ENCODE measurements around the gene TGFB2. TPM values are rescaled to one million over a fixed set of nuclear protein-coding genes. Genes with fewer than 3 reads are reported as not detected.

Gene TGFB2
- total and polyA plus RNA-seq, 2 experiments from 2014 or later = 0.31 to 1.4 TPM

GRCh38 chr1:218357211-218357892, 12.2 kb downstream of the TGFB2 start (continued):
- no peak for TF ChIP-seq JUNB (IDR thresholded peaks at IDR 0.05; ENCODE audit: unreplicated experiment)

DNA sequence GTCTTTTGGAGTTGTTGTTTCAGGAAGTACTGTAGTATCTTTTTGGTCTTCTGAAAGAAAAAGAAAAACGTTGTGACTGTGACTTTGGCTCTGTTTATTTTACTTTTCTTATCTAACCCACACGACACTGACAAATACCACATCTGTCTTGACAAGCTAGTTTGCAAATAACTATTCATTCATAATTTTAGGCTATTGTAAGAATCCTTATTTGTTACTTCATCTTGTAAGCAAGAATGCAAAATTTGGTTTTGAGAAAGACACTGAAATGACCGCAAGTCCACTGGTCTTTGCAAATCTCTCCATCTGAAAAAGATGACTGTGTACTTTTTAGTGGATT, 12.7 kb downstream of the TGFB2 start:
- H3K4me1 ChIP-seq (ENCODE audit: insufficient read depth) = peaks cover 12% of the 10 kb centered on the region
- H3K27ac Mint-ChIP-seq = no peak overlapping the region
- no peaks in the 10 kb centered on the region for H3K9me3 Mint-ChIP-seq
- no peaks in the 10 kb centered on the region; the same call in 1 of the 2 replicates for H3K9me2 ChIP-seq (ENCODE audit: insufficient read depth)
- no peak overlapping the region for H3K27ac ChIP-seq (ENCODE audit: low read depth)
- no peak overlapping the region for H3K4me2 ChIP-seq
- DNase-seq (ENCODE audit: low spot score) (no peak), ATAC-seq (no peak)
- peaks cover 7% of the 10 kb centered on the region for H3K4me1 Mint-ChIP-seq
- H3K36me3 Mint-ChIP-seq (ENCODE audit: low read depth) = no peaks in the 10 kb centered on the region
- no peaks in the 10 kb centered on the region for H3F3A ChIP-seq (replicated peaks; ENCODE audit: low read depth)
- no peak overlapping the region for H3K4me3 Mint-ChIP-seq
- no peaks in the 10 kb centered on the region for H3K27me3 ChIP-seq (ENCODE audit: insufficient read depth)
- H2AFZ ChIP-seq = no peak overlapping the region
- H4K20me1 ChIP-seq (replicated peaks; ENCODE audit: insufficient read depth) = no peaks in the 10 kb centered on the region
- H3K4me3 ChIP-seq = no peak overlapping the region
- no peaks in the 10 kb centered on the region for H3K36me3 ChIP-seq (ENCODE audit: insufficient read depth)
- H3K79me2 ChIP-seq (replicated peaks; ENCODE audit: insufficient read depth) = no peaks in the 10 kb centered on the region
- no peaks in the 10 kb centered on the region for H3K27me3 Mint-ChIP-seq (ENCODE audit: insufficient read depth, low read depth, poor library complexity)
- TF ChIP-seq ZNF331 (CRISPR knock-in tag; IDR thresholded peaks at IDR 0.05; ENCODE audit: low read depth) (no peak), CREB1 (CRISPR knock-in tag; IDR thresholded peaks at IDR 0.05; ENCODE audit: low read depth) (no peak)

- H3K4me3 ChIP-seq = no peak overlapping the region
- no peak overlapping the region for H3K27ac Mint-ChIP-seq
- no peaks in the 10 kb centered on the region for H3K27me3 ChIP-seq (ENCODE audit: insufficient read depth)
- peak; percentile 47 for DNase-seq (ENCODE audit: low spot score)
- peak; percentile 73 for ATAC-seq
- TF ChIP-seq EZH2 (IDR thresholded peaks at IDR 0.05; ENCODE audit: low read depth, unreplicated experiment) = no peak
- TF ChIP-seq, protein P1, sequence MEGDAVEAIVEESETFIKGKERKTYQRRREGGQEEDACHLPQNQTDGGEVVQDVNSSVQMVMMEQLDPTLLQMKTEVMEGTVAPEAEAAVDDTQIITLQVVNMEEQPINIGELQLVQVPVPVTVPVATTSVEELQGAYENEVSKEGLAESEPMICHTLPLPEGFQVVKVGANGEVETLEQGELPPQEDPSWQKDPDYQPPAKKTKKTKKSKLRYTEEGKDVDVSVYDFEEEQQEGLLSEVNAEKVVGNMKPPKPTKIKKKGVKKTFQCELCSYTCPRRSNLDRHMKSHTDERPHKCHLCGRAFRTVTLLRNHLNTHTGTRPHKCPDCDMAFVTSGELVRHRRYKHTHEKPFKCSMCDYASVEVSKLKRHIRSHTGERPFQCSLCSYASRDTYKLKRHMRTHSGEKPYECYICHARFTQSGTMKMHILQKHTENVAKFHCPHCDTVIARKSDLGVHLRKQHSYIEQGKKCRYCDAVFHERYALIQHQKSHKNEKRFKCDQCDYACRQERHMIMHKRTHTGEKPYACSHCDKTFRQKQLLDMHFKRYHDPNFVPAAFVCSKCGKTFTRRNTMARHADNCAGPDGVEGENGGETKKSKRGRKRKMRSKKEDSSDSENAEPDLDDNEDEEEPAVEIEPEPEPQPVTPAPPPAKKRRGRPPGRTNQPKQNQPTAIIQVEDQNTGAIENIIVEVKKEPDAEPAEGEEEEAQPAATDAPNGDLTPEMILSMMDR (conservative IDR thresholded peaks at IDR 0.05; ENCODE audit: low read depth in 2 of 2) = peak; percentile 73 to 80
- no peak overlapping the region for H2AFZ ChIP-seq
- no peaks in the 10 kb centered on the region for H3K36me3 ChIP-seq (ENCODE audit: insufficient read depth)
- H3K4me1 Mint-ChIP-seq = peaks cover 6% of the 10 kb centered on the region; the same call in 1 of the 3 replicates
- H3K4me2 ChIP-seq = no peak overlapping the region
- H3K4me3 Mint-ChIP-seq = no peak overlapping the region
- no peaks in the 10 kb centered on the region for H3K9me2 ChIP-seq (ENCODE audit: insufficient read depth)
- no peaks in the 10 kb centered on the region for H3K36me3 Mint-ChIP-seq (ENCODE audit: low read depth)
- no peaks in the 10 kb centered on the region for H3F3A ChIP-seq (replicated peaks; ENCODE audit: low read depth)
- no peaks in the 10 kb centered on the region for H3K27me3 Mint-ChIP-seq (ENCODE audit: insufficient read depth, low read depth, poor library complexity)
- H3K9me3 Mint-ChIP-seq = no peaks in the 10 kb centered on the region
- H3K79me2 ChIP-seq (replicated peaks; ENCODE audit: insufficient read depth) = no peaks in the 10 kb centered on the region
- no peaks in the 10 kb centered on the region for H4K20me1 ChIP-seq (replicated peaks; ENCODE audit: insufficient read depth)
- no peaks in the 10 kb centered on the region; the same call in 1 of the 2 replicates for H3K4me1 ChIP-seq (ENCODE audit: insufficient read depth)
- no peak overlapping the region for H3K27ac ChIP-seq (ENCODE audit: low read depth)
Measured at GRCh38 chr1:218361298-218362065, 16.3 kb downstream of the TGFB2 start.

All from GM23338 (cell line).